HG03066 (cell line): ENCODE data around the gene PTPRA.

ENCODE experiments used
- ATAC-seq: cut with Tn5 transposase; IDR thresholded peaks from one replicate; pipeline ENCODE4 v1.9.1; 2021; ENCODE audit warnings: low read depth; ENCODE audit not compliant: unreplicated experiment

PTPRA gene

DNA sequence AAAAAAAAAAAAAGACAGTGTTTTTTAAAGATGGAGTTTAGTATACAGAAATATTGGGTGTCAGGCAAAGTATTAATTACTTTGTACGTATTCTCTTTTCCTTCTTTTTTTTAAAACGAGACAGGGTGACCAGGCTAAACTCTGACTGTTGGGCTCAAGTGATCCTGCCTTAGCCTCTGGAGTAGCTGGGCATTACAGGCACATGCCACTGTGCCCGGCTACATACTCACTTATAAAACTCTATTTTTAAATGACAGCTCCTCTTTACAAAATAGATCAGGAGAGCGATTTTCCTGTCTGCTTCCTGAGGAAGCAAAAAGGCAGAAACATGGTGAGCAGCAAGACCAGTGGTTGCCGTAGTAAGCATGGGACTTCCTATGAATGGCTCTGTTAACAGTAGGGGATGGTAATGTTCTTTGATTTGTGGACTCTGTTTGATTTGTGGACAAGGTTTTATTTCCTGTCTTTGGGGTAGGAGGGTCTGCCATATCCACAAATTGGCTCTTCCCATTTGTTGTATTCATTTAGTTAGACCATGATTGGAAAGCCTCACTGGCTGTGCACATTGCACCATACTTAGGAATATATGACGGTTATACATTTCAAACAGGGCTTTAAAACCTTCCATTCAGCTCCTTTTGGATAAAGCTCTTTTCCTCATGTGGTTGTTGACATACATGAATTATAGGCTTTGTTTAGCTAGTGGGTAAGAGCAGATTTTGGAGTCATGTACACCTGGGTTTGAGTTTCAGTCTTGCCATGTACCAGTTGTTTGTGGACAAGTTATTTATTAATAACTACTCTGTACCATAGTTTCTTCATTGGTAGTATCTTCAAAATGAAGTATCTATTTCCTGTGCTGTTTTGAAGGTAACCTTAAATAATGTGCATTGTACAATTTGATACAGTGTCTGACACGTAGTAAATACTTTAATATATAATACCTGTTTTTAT is 45.1 kb downstream of the PTPRA start:
- no peak for ATAC-seq

GRCh38 chr20:2919518-2920245 is 46.4 kb downstream of the PTPRA start:
- no peak for ATAC-seq

DNA sequence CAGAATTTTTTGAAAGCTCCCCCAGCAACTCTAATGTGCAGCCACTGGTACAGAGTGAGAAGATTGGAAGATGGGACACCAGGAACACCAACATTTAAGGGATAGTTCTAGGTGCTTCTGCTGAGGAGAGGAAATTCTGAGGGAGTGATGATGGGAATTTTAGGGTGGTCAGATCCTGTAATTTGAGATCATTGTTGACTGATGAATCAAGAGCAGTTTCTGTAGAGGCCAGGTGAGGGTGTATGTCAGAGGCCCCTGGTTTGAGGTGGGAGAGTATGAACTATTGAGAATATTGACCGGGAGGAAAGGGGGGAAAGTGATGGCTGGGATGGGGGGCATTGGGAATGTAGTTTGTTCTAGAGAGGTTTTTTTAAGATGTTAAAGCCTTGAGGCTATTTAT is 47.2 kb downstream of the PTPRA start:
- no peak for ATAC-seq

GRCh38 chr20:2921506-2921905 is 48.2 kb downstream of the PTPRA start:
- no peak for ATAC-seq

- ATAC-seq, result no peak
Measured at GRCh38 chr20:2922957-2923356, 49.7 kb downstream of the PTPRA start.

- no peak for ATAC-seq
Measured at GRCh38 chr20:2930538-2930937, 57.3 kb downstream of the PTPRA start.

DNA sequence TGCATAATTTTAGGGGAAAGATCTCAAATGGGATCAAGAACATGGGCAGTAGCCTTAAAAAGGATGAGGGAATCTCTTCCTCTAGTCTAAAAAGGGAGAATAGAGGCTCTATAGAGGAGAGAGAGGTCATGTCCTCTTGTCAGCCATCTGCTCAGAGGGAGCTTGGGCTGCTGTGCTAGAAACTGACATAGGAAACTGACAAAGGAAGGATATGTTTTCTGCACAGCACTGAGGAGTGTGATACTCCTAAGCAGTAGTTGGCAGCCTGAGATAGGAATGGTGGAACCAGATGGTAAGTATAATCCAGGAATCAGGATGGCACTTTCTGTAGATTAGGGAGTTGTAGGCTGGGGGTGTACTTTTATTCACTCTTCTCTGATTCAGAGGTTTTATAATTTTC is 59.2 kb downstream of the PTPRA start:
- no peak for ATAC-seq

GRCh38 chr20:2937902-2938301 is 64.6 kb downstream of the PTPRA start:
- ATAC-seq, result no peak

GRCh38 chr20:2942439-2942838 is 69.2 kb downstream of the PTPRA start:
- ATAC-seq, result no peak

DNA sequence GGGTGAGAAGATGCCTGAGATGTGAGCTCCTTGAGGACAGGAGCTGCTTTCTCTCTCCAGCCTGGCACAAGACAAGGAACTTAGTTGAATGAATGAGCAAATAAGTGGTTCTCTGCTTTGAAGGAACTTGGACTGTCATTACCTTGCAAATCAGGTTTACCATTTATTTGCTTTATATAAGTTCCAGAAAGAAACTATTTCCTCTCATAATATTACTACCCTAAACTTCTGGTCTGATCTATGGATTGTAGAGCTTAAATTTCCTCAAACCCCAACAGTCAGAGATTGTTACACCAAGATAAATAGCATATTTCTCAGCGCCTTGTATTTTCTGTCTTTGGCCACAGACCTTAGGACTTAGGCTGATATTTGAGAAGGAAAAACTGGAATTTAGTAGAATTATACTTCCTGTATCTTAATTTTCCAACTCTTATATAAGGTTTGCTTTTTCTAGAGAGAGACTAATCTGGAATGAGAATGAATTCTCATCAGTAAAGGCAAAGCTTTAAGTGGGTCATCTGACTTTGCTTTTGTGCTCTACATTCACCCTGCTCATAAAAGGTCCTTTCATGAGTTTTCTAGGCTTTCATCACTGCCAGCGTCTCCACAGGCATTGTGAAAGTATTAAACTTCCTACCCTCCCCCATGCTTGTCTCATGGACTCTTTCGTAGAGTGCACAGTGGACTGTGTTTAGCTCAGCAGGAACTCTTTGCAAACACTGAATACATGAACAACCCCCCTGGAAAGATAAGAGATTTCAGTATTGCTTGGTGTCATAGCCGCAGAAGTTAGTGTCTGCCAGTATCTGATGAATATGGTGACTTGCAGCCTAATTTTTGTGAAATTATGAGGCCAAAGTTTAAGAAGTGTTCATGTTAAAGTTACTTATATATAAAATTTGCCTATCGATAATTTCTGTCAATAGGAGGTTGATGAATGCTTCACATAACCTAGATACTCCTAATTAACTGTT is 74.0 kb downstream of the PTPRA start:
- ATAC-seq, result no peak

- ATAC-seq, result no peak
Measured at GRCh38 chr20:2948968-2949367, 75.7 kb downstream of the PTPRA start.

GRCh38 chr20:2952766-2953165 is 79.5 kb downstream of the PTPRA start:
- no peak for ATAC-seq

- no peak for ATAC-seq
Measured at GRCh38 chr20:2955257-2955970, 82.1 kb downstream of the PTPRA start.

- no peak for ATAC-seq
Measured at GRCh38 chr20:2956480-2956879, 83.2 kb downstream of the PTPRA start.

DNA sequence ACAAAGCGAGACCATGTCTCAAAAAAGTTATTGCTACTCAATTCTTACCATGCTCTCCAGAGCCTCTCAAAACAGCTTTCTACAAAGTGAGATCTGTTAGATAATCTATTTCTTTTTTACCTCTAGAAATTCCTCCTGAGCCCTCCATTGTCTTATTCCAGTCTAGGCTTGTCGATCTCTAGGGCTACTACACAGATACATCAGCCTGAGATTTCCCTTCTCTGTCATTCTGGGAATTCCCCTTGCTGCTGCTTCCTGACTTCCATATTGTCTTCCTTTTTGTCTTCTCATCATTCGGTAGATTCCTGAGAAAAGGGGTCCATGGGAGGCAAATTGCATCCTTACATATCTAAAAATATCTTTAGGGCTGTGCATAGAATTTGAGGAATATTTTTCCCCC is 94.6 kb downstream of the PTPRA start:
- no peak for ATAC-seq

GRCh38 chr20:2972126-2972525 is 98.8 kb downstream of the PTPRA start:
- ATAC-seq, result no peak

GRCh38 chr20:2973574-2973973 is 100.3 kb downstream of the PTPRA start:
- no peak for ATAC-seq

GRCh38 chr20:2978519-2978918 is 105.2 kb downstream of the PTPRA start:
- ATAC-seq, result no peak

GRCh38 chr20:2981646-2982045 is 108.4 kb downstream of the PTPRA start:
- no peak for ATAC-seq

DNA sequence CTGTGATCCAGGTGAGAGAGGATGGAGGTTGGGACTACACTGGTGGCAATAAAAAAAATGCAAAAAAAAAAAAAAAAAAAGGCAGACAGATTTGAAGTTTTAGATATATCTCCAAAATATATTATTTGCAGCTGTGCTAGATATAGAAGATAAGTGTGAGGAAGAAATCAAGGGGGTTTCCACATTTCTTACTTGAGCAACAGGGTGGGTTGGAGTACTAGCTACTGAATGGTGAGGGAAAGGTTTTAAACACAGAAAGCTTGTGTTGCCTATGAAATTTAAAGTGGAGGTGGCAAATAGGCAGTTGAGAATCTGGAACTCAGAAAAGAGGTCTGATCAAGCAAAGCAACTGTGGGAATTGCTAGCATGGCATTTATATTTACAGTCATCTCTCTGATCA is 110.2 kb downstream of the PTPRA start:
- ATAC-seq, result no peak
